GM18526 (cell line): ENCODE results near the gene ADCK2.

Experiments
- POLR2A ChIP-seq: IDR thresholded peaks from 3 replicates; pipeline ENCODE4 v1.6.1; 2011; ENCODE audit not compliant: insufficient read length; ENCODE audit errors: extremely low read depth

The ADCK2 gene

GRCh38 chr7:140661124-140661523 lies 11.6 kb upstream of the ADCK2 start:
- TF ChIP-seq POLR2A: no peak

GRCh38 chr7:140667476-140667875 lies 5.3 kb upstream of the ADCK2 start:
- no peak for TF ChIP-seq POLR2A

GRCh38 chr7:140668641-140669040 lies 4.1 kb upstream of the ADCK2 start:
- TF ChIP-seq POLR2A: no peak

DNA sequence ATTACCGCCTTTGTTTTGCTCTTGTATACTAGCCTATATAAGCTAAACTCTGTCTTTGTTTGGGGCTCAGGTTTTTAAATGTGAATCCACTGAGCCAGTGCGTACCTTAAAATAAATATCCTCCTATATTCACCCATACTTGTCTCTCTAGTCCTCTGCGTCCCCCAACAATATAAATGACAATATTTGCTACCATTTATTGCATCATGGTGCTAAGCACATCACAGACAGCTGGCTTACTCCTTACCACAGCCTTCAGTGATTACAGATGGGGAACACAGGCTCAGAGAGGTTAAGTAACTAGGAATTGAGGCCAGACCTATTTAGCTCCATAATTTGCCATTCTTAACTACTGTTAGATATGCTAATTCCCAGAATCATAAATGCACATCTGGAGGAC lies 3.4 kb upstream of the ADCK2 start:
- TF ChIP-seq POLR2A: no peak

DNA sequence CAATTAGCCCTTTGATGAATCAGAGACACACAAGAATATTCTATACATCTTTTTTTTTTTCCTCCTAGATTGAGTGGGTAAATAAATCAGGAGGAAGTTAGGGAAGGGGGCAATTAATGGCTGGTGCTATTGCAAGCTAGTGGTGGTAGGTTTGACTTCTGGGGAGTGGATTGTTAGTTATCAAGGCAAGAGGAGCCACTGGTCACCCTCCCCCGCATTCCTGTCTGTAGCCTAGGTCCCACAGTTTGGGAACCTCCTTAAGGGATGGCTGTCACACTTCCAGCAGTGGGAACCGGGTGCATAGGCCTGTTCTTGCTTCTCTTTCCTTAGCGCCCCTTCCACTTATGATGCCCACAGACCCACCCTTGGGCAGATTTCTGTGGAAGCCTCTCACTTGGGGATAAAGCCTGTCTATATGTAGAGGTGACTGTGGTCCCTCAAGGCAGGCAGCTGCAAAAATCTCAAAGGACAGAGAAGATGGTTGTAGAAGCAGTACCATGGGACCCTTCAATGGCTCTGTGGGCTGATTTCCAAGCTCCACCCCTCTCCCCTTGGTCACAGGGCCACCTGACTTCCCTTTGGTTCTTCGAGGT lies 2.3 kb upstream of the ADCK2 start:
- no peak for TF ChIP-seq POLR2A

DNA sequence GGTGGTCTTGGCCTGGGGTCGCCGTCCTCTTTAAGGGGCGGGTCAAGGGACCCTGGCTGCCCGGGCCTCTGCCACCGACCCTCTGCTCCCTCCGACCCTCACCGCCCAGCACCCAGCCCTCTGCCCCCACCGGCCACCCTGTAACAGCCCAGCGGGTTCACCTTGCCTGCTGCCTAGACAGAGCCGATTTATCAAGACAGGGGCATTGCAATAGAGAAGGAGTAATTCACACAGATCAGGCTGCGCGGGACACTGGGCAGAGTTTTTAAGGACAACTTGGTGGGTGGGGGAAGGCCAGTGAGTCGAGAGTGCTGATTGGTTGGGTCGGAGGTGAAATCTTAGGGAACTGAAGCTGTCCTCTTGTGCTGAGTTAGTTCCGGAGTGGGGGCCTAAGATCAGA lies 779 bp upstream of the ADCK2 start:
- TF ChIP-seq POLR2A: no peak

DNA sequence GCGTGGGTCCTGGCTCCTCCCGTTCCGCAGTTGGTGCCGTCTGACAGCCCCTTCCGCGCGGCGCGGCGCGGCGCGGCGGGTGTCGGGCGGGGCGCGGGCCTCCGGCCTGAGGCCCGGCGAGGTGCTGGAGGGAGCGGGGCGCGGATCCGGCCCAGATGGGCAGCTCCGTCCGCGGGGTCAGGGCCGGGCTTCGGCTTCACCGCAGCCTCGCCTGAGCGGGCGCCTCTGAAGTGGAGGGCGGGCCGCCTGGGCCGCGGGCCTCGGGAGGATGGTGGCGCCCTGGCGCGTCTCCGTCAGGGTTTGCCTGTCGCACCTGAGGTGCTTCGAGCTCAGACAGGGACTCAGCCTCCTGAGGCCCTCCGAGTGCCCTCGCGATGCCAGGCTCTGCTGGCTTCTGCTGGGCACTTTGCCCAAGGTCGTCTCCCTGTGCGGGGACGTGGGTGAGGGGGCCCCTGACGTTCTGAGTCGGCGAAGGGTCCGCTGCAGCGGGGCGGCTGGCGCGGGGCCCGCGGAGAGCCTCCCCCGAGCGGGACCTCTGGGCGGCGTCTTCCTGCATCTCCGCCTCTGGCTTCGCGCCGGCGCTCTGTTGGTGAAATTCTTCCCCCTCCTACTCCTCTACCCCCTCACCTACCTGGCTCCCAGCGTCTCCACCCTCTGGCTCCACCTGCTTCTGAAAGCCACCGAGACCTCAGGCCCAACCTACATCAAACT lies 473 bp downstream of the ADCK2 start:
- TF ChIP-seq POLR2A: no peak

DNA sequence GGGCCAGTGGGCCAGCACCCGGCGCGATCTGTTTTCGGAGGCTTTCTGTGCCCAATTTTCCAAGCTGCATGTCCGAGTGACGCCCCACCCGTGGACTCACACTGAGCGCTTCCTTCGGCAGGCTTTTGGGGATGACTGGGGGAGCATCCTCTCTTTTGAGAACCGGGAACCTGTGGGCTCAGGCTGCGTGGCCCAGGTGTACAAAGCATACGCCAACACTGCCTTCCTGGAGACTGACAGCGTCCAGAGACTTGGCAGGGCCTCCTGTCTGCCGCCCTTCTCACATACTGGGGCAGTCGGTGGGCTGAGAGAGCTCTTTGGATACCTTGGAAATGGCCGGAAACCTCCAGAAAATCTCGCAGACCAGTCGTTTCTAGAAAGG lies 1.0 kb downstream of the ADCK2 start:
- no peak for TF ChIP-seq POLR2A

GRCh38 chr7:140674356-140674800 lies 1.6 kb downstream of the ADCK2 start:
- no peak for TF ChIP-seq POLR2A

DNA sequence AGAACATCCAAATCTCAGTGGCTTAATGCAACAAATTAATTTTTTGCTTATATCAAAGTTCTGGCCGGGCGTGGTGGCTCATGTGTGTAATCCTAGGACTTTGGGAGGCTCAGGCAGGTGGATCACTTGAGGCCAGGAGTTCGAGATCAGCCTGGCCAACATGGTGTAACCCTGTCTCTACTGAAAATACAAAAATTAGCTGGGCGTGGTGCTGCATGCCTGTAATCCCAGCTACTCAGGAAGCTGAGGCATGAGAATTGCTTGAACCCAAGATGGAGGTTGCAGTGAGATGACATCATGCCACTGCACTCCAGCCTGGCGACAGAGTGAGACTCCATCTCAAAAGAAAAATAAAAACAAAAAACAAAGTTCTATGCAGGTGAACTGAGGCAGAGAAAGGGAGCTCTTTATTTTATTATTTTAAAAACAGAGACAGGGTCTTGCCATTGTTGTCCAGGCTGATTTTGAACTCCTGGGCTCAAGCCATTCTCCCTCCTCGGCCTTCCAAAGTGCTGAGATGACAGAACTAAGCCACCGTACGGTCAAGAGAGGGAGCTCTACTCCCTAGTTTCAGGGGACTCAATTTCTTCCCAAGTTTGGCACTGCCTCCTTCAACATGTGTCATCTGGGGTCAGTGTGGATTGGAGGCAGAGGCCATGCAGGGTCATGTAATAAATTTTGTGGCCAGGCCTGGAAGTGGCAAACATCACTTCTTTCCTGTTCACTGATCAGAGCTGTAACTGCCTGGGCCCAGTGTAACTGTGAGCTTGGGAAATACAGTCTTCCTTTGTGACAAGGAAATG lies 2.4 kb downstream of the ADCK2 start:
- no peak for TF ChIP-seq POLR2A

DNA sequence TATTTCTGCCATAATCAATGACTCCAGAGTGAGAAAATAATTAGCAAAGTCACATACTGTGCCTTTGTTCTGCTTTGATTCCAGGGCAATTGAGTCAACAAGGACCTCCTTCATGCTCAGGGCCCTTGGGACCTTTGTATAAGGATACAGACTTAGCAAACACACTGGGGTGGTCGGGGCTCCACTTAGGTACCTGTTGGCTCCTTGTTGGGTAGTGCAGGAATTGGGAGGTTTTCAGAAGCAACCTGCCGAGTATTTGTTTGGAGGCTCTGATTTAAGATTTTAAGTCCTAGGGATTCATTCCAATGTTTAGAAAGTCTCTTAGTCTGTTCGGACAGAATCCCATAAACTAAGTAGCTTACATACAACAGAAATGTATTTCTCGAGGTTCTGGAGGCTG lies 3.0 kb downstream of the ADCK2 start:
- no peak for TF ChIP-seq POLR2A

DNA sequence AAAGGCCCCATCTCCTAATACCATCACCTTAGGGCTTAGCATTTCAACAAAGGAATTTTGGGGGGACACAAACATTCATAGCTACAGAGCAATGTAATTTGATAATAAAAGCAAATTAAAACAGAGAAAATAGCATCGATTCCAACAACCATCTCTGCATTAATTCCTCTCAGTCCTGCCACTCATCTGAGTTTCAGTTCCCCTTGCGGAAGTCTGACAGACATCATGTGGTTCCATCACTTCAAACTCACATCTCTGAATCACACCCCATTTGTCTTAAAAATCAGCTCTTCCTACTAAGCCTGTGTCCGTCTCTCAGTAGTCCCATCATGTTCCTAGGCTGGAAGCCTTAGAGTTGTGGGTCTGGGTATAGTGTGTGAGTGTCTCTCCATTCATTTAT lies 3.6 kb downstream of the ADCK2 start:
- TF ChIP-seq POLR2A: no peak

DNA sequence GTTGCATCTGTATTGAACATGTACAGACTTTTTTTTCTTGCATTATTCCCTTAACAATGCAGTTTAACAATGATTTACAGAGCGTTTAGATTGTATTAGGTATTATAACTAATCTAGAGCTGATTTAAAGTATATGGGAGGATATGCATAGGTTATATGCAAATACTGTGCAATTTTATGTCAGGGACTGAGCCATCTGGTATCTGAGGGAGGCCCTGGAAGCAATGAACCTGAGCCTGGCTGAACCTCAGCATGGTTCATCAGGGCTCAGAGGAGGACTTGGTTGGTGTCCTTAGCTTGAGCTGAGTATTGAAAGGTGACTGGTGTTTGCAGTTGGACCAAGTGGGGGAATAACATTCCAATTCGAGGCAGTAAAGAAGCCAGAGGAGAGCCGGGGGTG lies 4.8 kb downstream of the ADCK2 start:
- TF ChIP-seq POLR2A: no peak

DNA sequence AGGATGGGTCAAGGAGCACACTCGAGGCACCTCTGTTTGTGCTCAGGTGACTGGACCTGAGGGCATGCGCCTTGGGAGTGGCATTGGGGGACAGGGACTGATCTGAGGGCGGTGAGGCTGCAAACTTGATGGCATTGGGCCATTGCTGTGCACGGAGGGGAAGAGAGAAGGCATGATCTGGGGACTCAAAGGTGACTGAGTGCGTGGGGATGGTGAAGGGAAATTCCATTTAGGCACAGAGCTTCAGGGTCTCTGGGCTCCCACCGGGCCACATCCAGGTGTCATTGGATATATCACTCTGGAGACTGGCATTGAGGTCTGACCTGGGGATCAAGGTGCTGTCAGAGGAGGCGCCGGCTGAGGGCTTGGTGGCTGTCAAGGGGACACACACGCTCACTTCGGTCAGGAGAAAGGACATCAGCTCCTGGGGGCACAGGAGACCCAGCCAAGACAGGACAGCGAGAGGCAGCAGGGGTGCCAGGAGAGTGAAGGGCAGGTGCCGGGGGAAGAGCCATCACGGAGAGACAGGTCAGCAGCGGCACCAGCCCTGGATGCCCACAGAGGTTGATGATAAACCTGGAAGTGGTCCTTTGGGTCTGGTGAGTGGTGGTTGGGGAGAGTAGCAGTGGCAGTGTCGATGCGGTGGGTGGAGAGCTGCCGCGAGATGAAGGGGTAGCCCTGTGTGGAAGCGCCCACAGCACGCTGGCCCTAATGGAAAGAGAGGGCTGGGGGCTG lies 5.5 kb downstream of the ADCK2 start:
- no peak for TF ChIP-seq POLR2A

DNA sequence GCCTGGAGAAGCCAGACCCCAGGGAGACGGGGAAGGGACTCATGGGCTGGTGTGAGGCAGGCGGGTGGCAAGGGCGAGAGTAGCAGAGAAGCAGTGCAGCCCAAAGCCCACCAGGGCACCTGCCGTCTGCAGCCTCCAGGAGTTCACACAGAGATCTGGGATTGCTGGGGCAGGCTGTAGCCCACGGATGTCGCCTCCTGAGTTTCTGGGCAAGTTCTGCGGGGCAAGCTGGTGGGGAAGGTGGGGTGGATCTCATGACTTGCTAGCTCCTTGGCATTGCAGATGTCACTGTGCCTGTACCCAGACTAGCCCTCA lies 6.0 kb downstream of the ADCK2 start:
- TF ChIP-seq POLR2A: no peak

DNA sequence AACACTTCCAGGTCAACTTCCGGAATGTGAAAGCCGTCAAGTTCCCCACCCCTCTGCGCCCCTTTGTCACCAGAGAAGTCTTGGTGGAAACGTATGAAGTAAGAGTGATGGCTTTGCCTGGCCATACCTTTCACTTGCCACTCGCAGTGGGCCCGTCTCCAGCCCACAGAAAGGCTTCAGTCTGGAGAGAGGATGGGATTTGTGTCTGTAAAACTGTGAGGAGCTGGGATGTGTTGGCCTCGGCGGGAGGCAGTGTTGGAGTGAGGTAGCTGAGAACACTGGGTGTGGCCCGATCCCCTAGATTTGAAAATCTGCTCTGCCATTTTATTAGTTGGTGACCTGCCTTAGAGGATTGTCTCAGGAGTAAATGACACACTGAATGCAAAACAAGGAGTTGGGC lies 6.4 kb downstream of the ADCK2 start:
- no peak for TF ChIP-seq POLR2A
